HEK293 (cell line): ENCODE measurements around the gene IL18R1.

ENCODE experiments used
- ATF2 ChIP-seq: fragments of 450-650 bp; formaldehyde crosslinking; IDR thresholded peaks from 2 replicates; pipeline ENCODE4 v1.5.1; 2016; ENCODE audit warnings: missing biosample characterization, missing genetic modification characterization, low read depth
- CTCF ChIP-seq: fragments of 450-650 bp; formaldehyde crosslinking; IDR thresholded peaks from 2 replicates; pipeline ENCODE4 v1.5.1; 2016; ENCODE audit warnings: missing biosample characterization, missing genetic modification characterization
- HOXA7 ChIP-seq: sonication (generic); formaldehyde crosslinking; IDR thresholded peaks from 2 replicates; pipeline ENCODE4 v1.8.1; 2022; ENCODE audit warnings: missing genetic modification reagents, borderline replicate concordance
- KLF7 ChIP-seq: fragments of 450-650 bp; formaldehyde crosslinking; IDR thresholded peaks from 2 replicates; pipeline ENCODE4 v1.5.1; 2016; ENCODE audit warnings: missing biosample characterization, missing genetic modification characterization, borderline replicate concordance
- ZBTB11 ChIP-seq: fragments of 450-650 bp; formaldehyde crosslinking; conservative IDR thresholded peaks from 2 replicates; pipeline ENCODE4 v1.5.1; 2016; ENCODE audit warnings: low read depth, missing biosample characterization, missing genetic modification characterization
- ZBTB17 ChIP-seq: fragments of 450-650 bp; formaldehyde crosslinking; IDR thresholded peaks from 2 replicates; pipeline ENCODE4 v1.5.1; 2016; ENCODE audit warnings: missing biosample characterization, missing genetic modification characterization
- ZBTB20 ChIP-seq: fragments of 450-650 bp; formaldehyde crosslinking; IDR thresholded peaks from 2 replicates; pipeline ENCODE4 v1.5.1; 2016; ENCODE audit warnings: missing biosample characterization, missing genetic modification characterization
- ZNF280C ChIP-seq: fragments of 450-650 bp; formaldehyde crosslinking; IDR thresholded peaks from 2 replicates; pipeline ENCODE4 v1.5.1; 2016; ENCODE audit warnings: missing biosample characterization, missing genetic modification characterization
- ZNF362 ChIP-seq: fragments of 450-650 bp; formaldehyde crosslinking; IDR thresholded peaks from 2 replicates; pipeline ENCODE4 v1.5.1; 2016; ENCODE audit warnings: missing biosample characterization, missing genetic modification characterization
- ZNF48 ChIP-seq: fragments of 450-650 bp; formaldehyde crosslinking; IDR thresholded peaks from 2 replicates; pipeline ENCODE4 v1.5.1; 2016; ENCODE audit warnings: missing biosample characterization, missing genetic modification characterization
- ZNF501 ChIP-seq: fragments of 450-650 bp; formaldehyde crosslinking; IDR thresholded peaks from 2 replicates; pipeline ENCODE4 v1.5.1; 2016; ENCODE audit warnings: missing biosample characterization, missing genetic modification characterization
- ZNF561 ChIP-seq: fragments of 450-650 bp; IDR thresholded peaks from 2 replicates; pipeline ENCODE4 v1.5.1; 2018; ENCODE audit warnings: missing biosample characterization, missing genetic modification characterization, borderline replicate concordance
- ZNF571 ChIP-seq: fragments of 450-650 bp; formaldehyde crosslinking; IDR thresholded peaks from 2 replicates; pipeline ENCODE4 v1.5.0; 2017; ENCODE audit warnings: missing biosample characterization, missing genetic modification characterization
- ZNF701 ChIP-seq: fragments of 450-650 bp; formaldehyde crosslinking; IDR thresholded peaks from 2 replicates; pipeline ENCODE4 v1.5.1; 2016; ENCODE audit warnings: missing biosample characterization, missing genetic modification characterization

- TF ChIP-seq ZNF701 (tag by site-specific recombination) (no peak), KLF7 (tag by site-specific recombination) (no peak), ATF2 (tag by site-specific recombination) (no peak), CTCF (no peak), ZNF280C (tag by site-specific recombination) (no peak), ZBTB20 (no peak), ZBTB11 (no peak), ZNF571 (tag by site-specific recombination) (no peak), ZNF362 (tag by site-specific recombination) (no peak), HOXA7 (CRISPR knock-in tag) (no peak), ZBTB17 (tag by site-specific recombination) (no peak), ZNF501 (no peak), ZNF561 (tag by site-specific recombination) (no peak), ZNF48 (tag by site-specific recombination) (no peak)
Measured at GRCh38 chr2:102313471-102313870, 42.1 kb upstream of the IL18R1 start.
